ENCODE data around the gene CHCHD6. TPM values are rescaled to one million over a fixed set of nuclear protein-coding genes. Genes with fewer than 3 reads are reported as not detected.

The CHCHD6 gene
- total and polyA plus RNA-seq, 2 donors from 2014 or later: 10.7 to 35.2 TPM

GRCh38 chr3:126970921-126971320, 266.9 kb downstream of the CHCHD6 start:
- Histone ChIP-seq H3K9ac (ENCODE audit: low read length in 3 of 3) (no peak overlapping the region), H3K27me3 (ENCODE audit: control insufficient read depth, insufficient read depth, low read length) (no peaks in the 10 kb centered on the region), H3K27ac (ENCODE audit: low read depth in 2 of 2, low read length in 2 of 2) (no peak overlapping the region), H3K4me1 (ENCODE audit: control insufficient read depth in 2 of 3, insufficient read depth in 2 of 3, low read depth in 1 of 3, low read length in 3 of 3) (no peaks in the 10 kb centered on the region), H3K4me3 (ENCODE audit: low read length in 3 of 3) (no peak overlapping the region), H3K36me3 (ENCODE audit: control insufficient read depth in 2 of 3, insufficient read depth in 3 of 3, low read length in 3 of 3) (no peaks in the 10 kb centered on the region), H3K9me3 (ENCODE audit: control insufficient read depth in 2 of 3, insufficient read depth in 1 of 3, low read length in 3 of 3) (peaks cover 0 to 8% (median 4%) of the 10 kb centered on the region in 3 donors)
- FAIRE-seq (no peak), DNase-seq (no peak)
- intact Hi-C loops (cut with DNase I): no loop called here
- TF ChIP-seq CTCF (IDR thresholded peaks at IDR 0.05; ENCODE audit: borderline replicate concordance, extremely low read depth, insufficient read depth): no peak

GRCh38 chr3:126971891-126972351, 267.9 kb downstream of the CHCHD6 start:
- FAIRE-seq (no peak), DNase-seq (peak in 4 of 5 donors; percentile 38 to 95 (median 44))
- H3K9me3 ChIP-seq (ENCODE audit: control insufficient read depth in 2 of 3, insufficient read depth in 1 of 3, low read length in 3 of 3): peaks cover 0 to 8% (median 4%) of the 10 kb centered on the region in 3 donors
- no peaks in the 10 kb centered on the region for H3K4me1 ChIP-seq (ENCODE audit: control insufficient read depth in 2 of 3, insufficient read depth in 2 of 3, low read depth in 1 of 3, low read length in 3 of 3)
- no peak overlapping the region for H3K27ac ChIP-seq (ENCODE audit: low read depth in 2 of 2, low read length in 2 of 2)
- H3K36me3 ChIP-seq (ENCODE audit: control insufficient read depth in 2 of 3, insufficient read depth in 3 of 3, low read length in 3 of 3): no peaks in the 10 kb centered on the region
- no peak for TF ChIP-seq CTCF (IDR thresholded peaks at IDR 0.05; ENCODE audit: borderline replicate concordance, extremely low read depth, insufficient read depth)
- H3K9ac ChIP-seq (ENCODE audit: low read length in 3 of 3): no peak overlapping the region
- no peaks in the 10 kb centered on the region for H3K27me3 ChIP-seq (ENCODE audit: control insufficient read depth, insufficient read depth, low read length)
- intact Hi-C loops (cut with DNase I): no loop called here
- H3K4me3 ChIP-seq (ENCODE audit: low read length in 3 of 3): no peak overlapping the region

GRCh38 chr3:126972866-126973265, 268.8 kb downstream of the CHCHD6 start:
- no peak for FAIRE-seq
- H3K9me3 ChIP-seq (ENCODE audit: control insufficient read depth in 2 of 3, insufficient read depth in 1 of 3, low read length in 3 of 3): peaks cover 0 to 8% (median 4%) of the 10 kb centered on the region in 3 donors
- intact Hi-C loops (cut with DNase I): no loop called here
- no peak overlapping the region for H3K9ac ChIP-seq (ENCODE audit: low read length in 3 of 3)
- TF ChIP-seq CTCF (IDR thresholded peaks at IDR 0.05; ENCODE audit: borderline replicate concordance, extremely low read depth, insufficient read depth): no peak
- no peaks in the 10 kb centered on the region for H3K27me3 ChIP-seq (ENCODE audit: control insufficient read depth, insufficient read depth, low read length)
- no peaks in the 10 kb centered on the region for H3K4me1 ChIP-seq (ENCODE audit: control insufficient read depth in 2 of 3, insufficient read depth in 2 of 3, low read depth in 1 of 3, low read length in 3 of 3)
- peak in 1 of 5 donors; percentile 72 for DNase-seq
- no peaks in the 10 kb centered on the region for H3K36me3 ChIP-seq (ENCODE audit: control insufficient read depth in 2 of 3, insufficient read depth in 3 of 3, low read length in 3 of 3)
- no peak overlapping the region for H3K27ac ChIP-seq (ENCODE audit: low read depth in 2 of 2, low read length in 2 of 2)
- no peak overlapping the region for H3K4me3 ChIP-seq (ENCODE audit: low read length in 3 of 3)

- Histone ChIP-seq H3K4me1 (ENCODE audit: control insufficient read depth in 2 of 3, insufficient read depth in 2 of 3, low read depth in 1 of 3, low read length in 3 of 3) (no peaks in the 10 kb centered on the region), H3K27ac (ENCODE audit: low read depth in 2 of 2, low read length in 2 of 2) (no peak overlapping the region), H3K27me3 (ENCODE audit: control insufficient read depth, insufficient read depth, low read length) (no peaks in the 10 kb centered on the region), H3K9me3 (ENCODE audit: control insufficient read depth in 2 of 3, insufficient read depth in 1 of 3, low read length in 3 of 3) (peaks cover 0 to 8% (median 4%) of the 10 kb centered on the region in 3 donors), H3K4me3 (ENCODE audit: low read length in 3 of 3) (no peak overlapping the region), H3K36me3 (ENCODE audit: control insufficient read depth in 2 of 3, insufficient read depth in 3 of 3, low read length in 3 of 3) (no peaks in the 10 kb centered on the region), H3K9ac (ENCODE audit: low read length in 3 of 3) (no peak overlapping the region)
- no peak for FAIRE-seq
- DNase-seq: no peak
- TF ChIP-seq CTCF (IDR thresholded peaks at IDR 0.05; ENCODE audit: borderline replicate concordance, extremely low read depth, insufficient read depth): no peak
- intact Hi-C loops (cut with DNase I): no loop called here
Observed at GRCh38 chr3:126973814-126974213, 269.8 kb downstream of the CHCHD6 start.

Measured in kidney (tissue), 14 donors.